ENCODE measurements around the gene CDKN2A. TPM values are rescaled to one million over a fixed set of nuclear protein-coding genes. Genes with fewer than 3 reads are reported as not detected.
A peak's percentile ranks its signal among the peaks of the same experiment; 100 is the strongest.
"Not testable (repeated sequence)": the region's sequence is repeated elsewhere in the genome, so short reads cannot be mapped to it uniquely, and the experiment has no call there.

Gene CDKN2A
- total RNA-seq, 1 donor from 2014 or later = 0.67 TPM

- intact Hi-C loops (cut with DNase I) = no loop called here
These were observed 27.0 kb downstream of the CDKN2A start for GRCh38 chr9:21967169-21967568.

GRCh38 chr9:21966140-21966851, 27.9 kb downstream of the CDKN2A start:
- intact Hi-C loops (cut with DNase I) = no loop called here
- no peak for ATAC-seq (ENCODE audit: poor library complexity)
- no peak for DNase-seq

More at GRCh38 chr9:21967169-21967568, 27.0 kb downstream of the CDKN2A start:
- DNase-seq (no peak), ATAC-seq (ENCODE audit: poor library complexity) (no peak)

DNA sequence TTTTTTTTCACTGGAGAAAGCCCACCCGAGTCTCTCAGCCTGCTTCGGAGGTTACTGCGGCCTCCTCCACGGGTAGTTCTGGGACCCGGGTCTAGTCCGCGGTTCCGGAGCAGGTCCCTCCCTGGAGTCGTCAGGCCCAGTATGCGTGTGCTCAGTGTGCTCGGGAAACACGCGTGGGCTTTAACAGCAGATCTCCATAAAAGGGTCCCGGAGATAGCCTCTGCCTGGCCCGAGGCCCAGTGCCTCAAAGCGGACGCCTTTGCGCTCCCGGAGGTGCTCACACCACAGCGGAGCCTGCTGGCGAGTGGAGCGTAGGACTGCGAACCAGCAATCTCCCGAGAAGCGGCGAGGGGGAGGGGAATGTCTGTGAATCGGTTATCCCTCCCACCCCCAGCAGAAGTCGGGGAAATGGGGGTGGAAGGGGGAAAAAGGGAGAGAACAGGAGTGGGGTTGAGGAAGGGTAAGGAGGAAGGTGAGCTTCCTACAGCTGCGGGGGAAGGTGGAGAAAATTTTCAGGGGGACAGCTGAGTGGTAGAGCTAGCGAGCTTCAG, 28.7 kb downstream of the CDKN2A start:
- intact Hi-C loops (cut with DNase I) = no loop called here
- DNase-seq = peak; percentile 59
- no peak for ATAC-seq (ENCODE audit: poor library complexity)

DNA sequence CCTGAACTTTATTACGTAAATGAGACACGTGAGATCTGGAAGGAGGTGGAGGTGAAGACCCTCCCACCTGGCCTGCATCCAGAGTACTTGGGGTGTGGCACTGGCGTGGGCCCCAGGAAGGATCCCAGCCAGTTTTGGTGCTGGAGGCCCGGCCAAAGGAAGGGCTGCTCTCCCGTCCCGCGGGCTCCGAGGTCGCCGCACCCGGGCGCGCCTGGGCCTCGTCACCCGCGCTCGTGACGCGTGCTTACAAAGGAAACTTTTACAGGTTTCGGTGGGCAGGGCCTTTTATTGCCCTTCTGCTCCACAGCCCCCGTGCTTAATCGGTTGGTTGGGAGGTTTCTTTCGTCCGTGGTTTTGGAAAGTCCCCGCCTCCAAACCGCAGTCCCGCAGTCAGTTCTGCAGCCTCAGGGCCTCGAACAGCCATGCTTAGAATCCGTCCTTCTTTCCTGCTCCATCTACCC, 29.2 kb downstream of the CDKN2A start:
- intact Hi-C loops (cut with DNase I) = no loop called here
- ATAC-seq (ENCODE audit: poor library complexity) (peak; percentile 31), DNase-seq (peak; percentile 47)

GRCh38 chr9:21961569-21961968, 32.6 kb downstream of the CDKN2A start:
- no peak for DNase-seq
- ATAC-seq (ENCODE audit: poor library complexity) = no peak
- intact Hi-C loops (cut with DNase I) = no loop called here

DNA sequence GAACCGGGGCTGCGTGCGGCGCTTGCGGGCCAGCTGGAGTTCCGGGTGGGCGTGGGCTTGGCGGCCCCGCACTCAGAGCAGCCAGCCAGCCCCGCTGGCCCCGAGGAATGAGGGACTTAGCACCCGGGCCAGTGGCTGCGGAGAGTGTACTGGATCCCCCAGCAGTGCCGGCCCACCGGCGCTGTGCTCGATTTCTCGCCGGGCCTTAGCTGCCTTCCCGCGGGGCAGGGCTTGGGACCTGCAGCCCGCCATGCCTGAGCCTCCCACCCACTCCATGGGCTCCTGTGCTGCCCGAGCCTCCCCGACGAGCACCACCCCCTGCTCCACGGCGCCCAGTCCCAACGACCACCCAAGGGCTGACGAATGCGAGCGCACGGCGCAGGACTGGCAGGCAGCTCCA, 34.9 kb downstream of the CDKN2A start:
- not testable (repeated sequence) for ATAC-seq (ENCODE audit: poor library complexity)

GRCh38 chr9:21958833-21959232, 35.4 kb downstream of the CDKN2A start:
- intact Hi-C loops (cut with DNase I) = no loop called here
- ATAC-seq (ENCODE audit: poor library complexity) = no peak
- DNase-seq = no peak

More for the DNA sequence above, 34.9 kb downstream of the CDKN2A start:
- DNase-seq; intact Hi-C loops (cut with DNase I): not testable (repeated sequence)

GRCh38 chr9:21945606-21946005, 48.6 kb downstream of the CDKN2A start:
- intact Hi-C loops (cut with DNase I) = no loop called here
- DNase-seq (no peak), ATAC-seq (ENCODE audit: poor library complexity) (no peak)

DNA sequence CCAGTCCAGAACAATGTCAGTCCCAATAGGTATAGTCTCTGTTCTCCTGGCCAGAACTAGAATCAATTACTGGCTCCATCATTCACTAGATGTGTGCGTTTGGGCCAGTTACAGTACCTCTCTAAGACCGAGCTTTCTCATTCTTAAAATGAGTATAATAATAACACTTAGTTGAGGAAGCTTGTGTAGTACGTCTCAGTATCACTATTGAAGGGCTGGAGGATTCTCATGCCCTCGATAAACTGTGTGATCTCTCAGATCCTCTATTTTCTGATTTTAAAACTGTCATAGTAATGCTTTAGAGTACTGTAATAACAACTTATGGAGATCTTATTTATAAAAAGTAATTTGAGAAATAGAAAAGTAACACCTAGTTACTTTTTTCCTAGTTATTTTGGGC, 50.7 kb downstream of the CDKN2A start:
- intact Hi-C loops (cut with DNase I) = no loop called here
- ATAC-seq (ENCODE audit: poor library complexity) (no peak), DNase-seq (no peak)

DNA sequence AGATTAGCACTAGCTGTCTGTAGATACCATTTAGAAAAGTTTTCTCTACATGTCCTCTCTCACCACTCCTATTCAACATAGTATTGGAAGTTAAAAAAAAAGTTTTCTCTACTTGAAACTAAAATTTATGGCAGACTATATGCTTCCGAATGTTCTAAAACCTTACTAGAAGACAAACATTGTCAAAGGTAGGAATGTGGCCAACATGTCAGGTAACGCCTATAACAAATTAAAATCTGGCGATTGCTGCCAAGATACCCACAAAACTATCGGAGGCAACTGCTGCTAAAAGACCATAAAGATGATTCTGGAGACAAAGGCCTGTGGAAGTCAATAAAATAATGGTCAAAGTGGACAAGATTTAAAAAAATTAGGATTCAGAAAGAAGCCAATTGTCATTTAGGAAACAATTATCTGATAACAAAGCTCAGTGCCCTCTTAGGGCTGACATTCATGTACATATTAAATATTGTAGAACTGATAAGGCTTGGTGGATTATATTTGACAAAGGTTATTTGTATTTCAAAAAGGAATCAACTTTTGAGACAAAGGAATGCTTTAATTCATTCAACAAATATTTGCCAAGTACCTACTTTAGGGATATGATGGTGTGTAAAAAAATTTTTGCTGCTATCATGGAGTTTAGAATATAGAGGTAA, 52.7 kb downstream of the CDKN2A start:
- no peak for ATAC-seq (ENCODE audit: poor library complexity)

DNA sequence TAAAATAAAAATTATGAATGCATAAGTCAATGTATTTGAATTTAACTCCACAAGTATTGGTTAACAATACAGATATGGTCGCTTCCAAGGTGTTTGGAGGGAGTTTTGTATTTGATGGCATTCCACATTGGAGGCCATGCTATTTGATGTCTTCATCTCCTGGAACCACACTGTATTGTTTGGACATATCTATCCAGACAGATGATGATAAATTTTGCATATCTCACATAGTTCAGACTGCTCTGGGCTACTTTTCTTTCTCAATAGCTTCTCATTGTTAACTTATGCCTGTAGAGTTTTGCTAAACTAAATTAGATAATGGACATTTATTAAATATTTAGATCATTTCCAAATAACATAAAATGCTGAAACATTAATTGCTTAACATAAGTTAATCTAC, 58.0 kb downstream of the CDKN2A start:
- intact Hi-C loops (cut with DNase I) = no loop called here
- DNase-seq (no peak), ATAC-seq (ENCODE audit: poor library complexity) (no peak)

More for the DNA sequence above, 52.7 kb downstream of the CDKN2A start:
- intact Hi-C loops (cut with DNase I) = no loop called here
- DNase-seq = no peak

DNA sequence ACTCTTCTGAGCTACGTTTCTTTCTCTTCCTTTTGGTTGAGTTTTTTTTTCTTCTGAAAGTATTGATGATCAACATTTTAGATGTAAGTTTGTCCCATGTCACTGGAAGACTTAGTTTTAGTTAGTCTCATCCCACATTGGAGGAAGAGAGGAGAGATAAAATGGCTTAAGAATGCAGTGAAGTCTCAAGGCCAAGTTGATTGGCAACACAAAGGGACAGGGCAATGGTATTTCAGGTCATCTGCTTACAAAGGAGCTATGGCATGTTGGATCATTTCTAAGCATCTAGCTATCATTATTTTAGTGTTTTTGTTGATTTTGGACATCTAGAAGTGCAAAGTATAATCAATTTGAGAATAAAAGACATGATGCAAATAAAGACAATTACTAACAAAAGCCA, 58.6 kb downstream of the CDKN2A start:
- ATAC-seq (ENCODE audit: poor library complexity) = no peak
- intact Hi-C loops (cut with DNase I) = no loop called here

GRCh38 chr9:21933865-21934264, 60.3 kb downstream of the CDKN2A start:
- no peak for ATAC-seq (ENCODE audit: poor library complexity)
- intact Hi-C loops (cut with DNase I) = no loop called here
- DNase-seq = no peak

More for the DNA sequence above, 58.6 kb downstream of the CDKN2A start:
- DNase-seq = no peak

- intact Hi-C loops (cut with DNase I) = no loop called here
These were observed 60.9 kb downstream of the CDKN2A start for GRCh38 chr9:21933281-21933680.

DNA sequence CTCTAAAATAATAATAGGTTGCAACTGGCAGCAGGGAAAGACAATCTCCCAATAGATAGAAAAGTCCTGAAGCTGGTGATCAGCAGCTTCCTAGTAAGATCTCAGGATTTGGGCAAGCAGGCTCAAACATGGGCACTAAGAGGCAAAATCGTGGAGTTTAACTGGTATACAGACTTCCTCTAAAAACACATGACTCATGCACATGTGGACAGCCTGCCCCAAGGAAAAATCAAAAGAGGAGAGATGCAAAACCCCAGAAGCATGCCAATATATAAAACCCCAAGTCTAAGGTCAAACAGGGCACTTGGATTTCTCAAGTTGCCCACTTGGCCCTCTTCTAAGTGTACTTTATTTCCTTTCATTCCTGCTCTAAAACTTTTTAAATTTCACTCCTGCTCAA, 62.8 kb downstream of the CDKN2A start:
- intact Hi-C loops (cut with DNase I) = no loop called here
- ATAC-seq (ENCODE audit: poor library complexity) (no peak), DNase-seq (no peak)

More at GRCh38 chr9:21933281-21933680, 60.9 kb downstream of the CDKN2A start:
- DNase-seq (no peak), ATAC-seq (ENCODE audit: poor library complexity) (no peak)

GRCh38 chr9:21927752-21928151, 66.4 kb downstream of the CDKN2A start:
- DNase-seq = no peak
- intact Hi-C loops (cut with DNase I) = loop anchor here (10.0 kb wide), 1 partner anchor 57 kb away; no protein-coding TSS in a partner anchor
- no peak for ATAC-seq (ENCODE audit: poor library complexity)

GRCh38 chr9:21923694-21924093, 70.5 kb downstream of the CDKN2A start:
- intact Hi-C loops (cut with DNase I) = loop anchor here (10.0 kb wide), 1 partner anchor 61 kb away; no protein-coding TSS in a partner anchor
- no peak for DNase-seq
- no peak for ATAC-seq (ENCODE audit: poor library complexity)

DNA sequence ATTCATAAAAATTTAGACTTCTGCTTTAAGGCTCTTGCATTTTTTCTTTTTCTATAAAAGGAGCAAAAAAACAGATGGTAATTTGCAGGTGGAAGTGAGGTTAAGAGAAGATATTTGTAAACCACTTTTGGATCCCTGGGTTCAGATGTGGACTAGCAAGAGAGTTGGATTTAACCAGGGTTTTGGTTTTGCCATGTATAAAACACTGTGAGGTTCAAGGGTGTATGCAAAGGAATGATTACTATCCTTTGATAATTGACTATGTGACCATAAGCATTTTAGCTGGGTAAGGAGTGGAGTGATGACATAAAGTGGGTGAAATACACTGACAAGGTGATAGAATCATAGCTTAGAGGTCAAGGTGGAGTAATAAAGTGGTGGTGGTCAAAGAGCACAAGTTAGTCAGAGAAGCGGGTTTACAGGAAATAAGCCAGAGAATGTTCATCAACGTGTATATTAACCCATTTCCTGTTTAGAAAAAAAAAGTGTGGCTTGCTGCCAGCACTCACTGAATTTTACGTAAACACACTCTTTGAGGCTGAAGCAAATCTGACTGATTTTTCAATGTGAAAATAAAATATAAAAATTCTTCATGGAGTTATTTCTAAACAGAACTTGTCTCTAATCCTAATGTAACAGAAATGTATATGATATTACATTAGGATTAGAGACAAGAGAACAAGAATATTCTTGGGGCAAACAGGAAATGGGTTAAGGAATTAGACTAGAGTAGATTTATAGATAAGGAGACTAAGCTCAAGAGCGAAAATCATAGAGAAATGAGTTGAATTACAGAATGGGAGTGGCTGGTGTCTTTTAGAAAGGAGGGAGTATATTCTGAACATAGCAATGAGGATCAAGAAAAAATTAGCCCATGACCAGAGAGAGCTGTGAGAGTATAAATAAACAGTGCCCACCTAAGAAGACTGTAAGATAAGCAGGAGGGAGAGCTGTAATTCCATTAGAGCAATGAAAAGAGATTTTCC, 74.5 kb downstream of the CDKN2A start:
- no peak for ATAC-seq (ENCODE audit: poor library complexity)
- intact Hi-C loops (cut with DNase I) = loop anchor here (10.0 kb wide), 1 partner anchor 65 kb away; no protein-coding TSS in a partner anchor
- DNase-seq = no peak

All from Right ventricle myocardium superior (tissue), 1 donor.